Stimulated activated CD4-positive, alpha-beta T cell treated with anti-CD3 and anti-CD28 coated beads, Interleukin-2, amount 100 ng/mL, for 24 hours (primary cell): ENCODE data around the gene TLN1.

ENCODE experiments used
- DNase-seq, 2 donors: peaks; one replicate each; pipeline ENCODE4 v3.0.0-alpha.2; 2020

Gene TLN1

DNA sequence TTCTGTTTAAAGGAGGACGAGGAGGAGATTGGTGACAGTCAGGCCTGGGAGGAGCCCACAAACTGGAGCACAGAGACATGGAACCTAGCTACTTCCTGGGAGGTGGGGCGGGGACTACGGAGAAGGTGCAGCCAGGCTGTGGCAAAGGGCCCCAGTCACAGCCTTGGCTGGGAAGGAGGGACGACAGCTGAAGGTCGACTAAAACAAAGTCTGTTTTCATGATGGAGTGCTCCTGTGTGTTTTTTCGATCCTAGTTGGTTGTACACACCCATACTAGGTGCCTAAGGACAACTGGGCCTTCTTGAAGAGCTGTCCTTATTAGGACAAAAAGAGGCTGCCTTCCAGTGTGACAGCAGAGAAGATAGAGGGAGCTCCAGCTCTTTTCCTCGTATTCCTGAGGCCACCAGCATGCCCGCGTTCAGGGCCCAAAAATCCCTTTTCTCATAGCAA lies 71.0 kb downstream of the TLN1 start:
- DNase-seq = no peak

DNA sequence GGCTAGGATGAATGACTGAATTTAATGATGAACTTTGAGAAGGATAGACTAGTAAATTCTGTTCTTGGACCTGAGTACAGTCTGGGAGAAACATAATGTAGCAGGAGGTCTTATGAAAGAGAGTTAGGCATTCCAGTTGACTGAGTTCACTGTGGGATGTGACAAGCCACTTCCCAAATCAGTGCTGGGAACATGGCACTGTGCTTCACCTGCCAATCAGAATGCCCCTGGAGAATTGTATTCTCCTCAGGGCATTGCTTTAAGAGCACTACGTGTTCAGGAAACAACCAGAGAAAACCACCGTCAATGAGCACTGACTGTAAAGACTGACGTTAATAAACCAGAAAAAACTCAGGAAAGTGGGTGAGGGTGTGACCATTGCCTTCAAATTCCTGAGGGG lies 72.7 kb downstream of the TLN1 start:
- no peak for DNase-seq

DNA sequence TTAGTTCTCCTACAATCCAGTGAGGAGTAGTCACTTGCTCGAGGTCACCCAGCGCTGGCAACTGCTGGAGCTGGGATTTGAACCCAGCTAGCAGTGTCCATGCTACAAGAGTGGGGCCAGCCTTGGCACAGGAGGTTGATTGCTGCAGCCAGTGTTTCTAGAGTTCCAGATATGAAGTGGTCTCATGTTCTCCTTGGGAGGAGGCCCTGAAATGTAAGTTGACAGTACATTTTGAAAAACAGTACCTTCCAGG lies 73.1 kb downstream of the TLN1 start:
- DNase-seq = no peak

- DNase-seq = peak; percentile 83 to 84
Measured at GRCh38 chr9:35658137-35658967, 73.6 kb downstream of the TLN1 start, which contains the start of gene CCDC107. CCDC107 (plus strand) TSS chr9:35658292; CDS start chr9:35658380, 88 bp downstream.

DNA sequence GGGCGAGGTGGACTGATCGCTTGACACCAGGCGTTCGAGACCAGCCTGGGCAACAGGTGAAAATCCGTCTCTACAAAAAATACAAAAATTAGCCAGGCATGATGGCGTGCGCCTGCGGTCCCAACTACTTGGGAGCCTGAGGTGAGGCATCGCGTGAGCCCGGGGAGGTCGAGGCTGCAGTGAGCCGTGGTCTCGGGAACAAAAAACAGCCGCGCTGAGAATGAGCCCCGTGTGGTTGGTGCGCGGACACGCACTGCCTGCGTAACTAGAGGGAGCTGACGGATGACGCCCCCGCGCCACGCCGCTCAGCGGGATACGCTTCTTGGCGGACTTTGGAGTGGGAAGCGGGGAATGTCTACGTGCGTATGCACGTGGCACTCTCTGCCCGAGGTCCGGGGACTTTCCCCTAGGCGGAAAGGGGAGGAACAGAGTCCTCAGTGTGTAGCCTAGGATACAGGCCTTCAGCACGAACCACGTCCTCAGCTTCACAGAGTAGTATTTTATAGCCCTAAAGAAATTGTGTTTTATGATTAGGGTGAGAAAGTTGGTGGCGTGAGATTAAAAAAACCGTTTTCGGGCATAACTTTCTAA lies 74.4 kb downstream of the TLN1 start, which contains the start of gene RMRP:
TSS of gene RMRP (minus strand) at position 474 of the 591 bp plus-strand sequence.
- peak; percentile 95 to 96 for DNase-seq

DNA sequence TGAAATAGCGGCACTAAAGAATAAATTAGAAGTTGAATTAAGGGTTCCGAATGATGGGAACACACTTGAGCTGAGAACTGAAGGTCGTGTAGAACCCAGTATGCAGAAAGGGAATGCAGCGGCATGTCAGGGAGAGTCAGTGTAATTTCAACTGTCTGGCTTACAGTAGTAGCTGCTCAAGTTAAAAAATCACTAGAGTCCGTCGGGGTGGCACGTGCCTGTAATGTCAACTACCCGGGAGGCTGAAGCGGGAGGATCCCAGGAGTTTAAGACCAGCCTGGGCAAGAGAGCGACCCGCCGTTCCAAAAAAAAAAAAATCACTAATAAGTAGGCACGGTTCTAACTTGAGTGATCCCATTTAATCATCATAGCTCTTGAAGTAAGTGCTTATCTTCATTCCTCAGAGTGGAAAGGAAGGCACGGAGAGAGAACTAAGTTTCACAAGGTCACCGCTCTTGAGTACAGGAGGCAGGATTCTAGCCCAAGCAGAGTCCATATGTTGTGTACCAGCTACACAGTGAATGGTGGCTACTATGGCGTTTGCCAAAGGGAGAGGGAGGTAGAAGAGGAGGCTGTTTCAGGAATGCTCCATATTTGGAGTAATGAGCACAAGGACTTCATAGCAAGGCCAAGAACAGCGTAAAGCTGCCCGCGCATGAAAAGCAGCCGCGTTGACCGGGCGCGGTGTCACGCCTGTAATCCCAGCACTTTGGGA lies 75.0 kb downstream of the TLN1 start:
- DNase-seq = no peak

- DNase-seq = no peak
Measured at GRCh38 chr9:35656348-35656747, 75.6 kb downstream of the TLN1 start.

GRCh38 chr9:35653611-35654010 lies 78.4 kb downstream of the TLN1 start:
- no peak for DNase-seq

- no peak for DNase-seq
Measured at GRCh38 chr9:35652829-35653209, 79.2 kb downstream of the TLN1 start.

GRCh38 chr9:35651956-35652828 lies 79.8 kb downstream of the TLN1 start:
- DNase-seq = no peak

DNA sequence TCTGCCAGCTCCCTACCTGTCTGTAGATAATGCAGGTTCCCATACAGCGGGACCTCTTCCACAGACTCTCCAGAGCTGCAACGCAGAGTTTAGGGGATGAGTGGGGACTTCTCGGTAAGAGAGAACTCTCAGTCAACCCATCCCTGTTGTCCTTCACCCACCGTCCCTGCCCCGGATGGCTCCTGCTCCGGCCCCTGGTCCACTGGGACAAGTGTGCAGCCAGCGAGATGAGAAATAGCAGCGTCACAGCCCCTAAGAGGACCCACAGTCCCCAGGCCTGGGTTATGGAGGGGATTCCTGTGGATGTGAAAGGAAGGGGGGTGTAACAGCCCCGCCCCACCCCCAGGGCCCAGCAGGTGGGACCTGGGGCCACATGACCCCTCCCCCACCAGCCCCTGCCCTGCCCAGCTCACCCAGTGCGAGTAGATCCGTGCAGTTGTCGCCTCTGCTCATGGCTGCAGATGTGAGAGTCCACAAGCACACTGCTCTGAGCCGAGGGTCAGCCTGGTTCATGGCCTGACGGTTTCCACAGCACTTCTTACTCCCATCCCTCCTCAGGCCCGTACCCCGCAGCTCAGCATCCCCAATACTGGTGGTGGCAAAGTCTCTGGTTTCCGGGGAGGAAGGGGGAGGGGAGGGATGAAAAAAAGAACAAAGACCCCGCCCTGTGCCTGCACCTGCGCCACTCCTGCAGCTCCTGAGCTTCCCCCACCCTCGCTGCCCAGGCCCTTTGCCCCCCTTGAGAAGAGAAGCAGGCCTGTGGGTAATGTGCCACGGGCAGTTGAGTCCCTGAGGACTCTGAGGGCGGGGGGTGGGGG lies 81.4 kb downstream of the TLN1 start, which contains the start of gene SIT1:
TSS of gene SIT1 (minus strand) at position 591 of the 818 bp plus-strand sequence. CDS start at position 513, 78 bp downstream.
- DNase-seq = peak in 1 of 2 donors; percentile 60

- peak; percentile 54 to 63 for DNase-seq
Measured at GRCh38 chr9:35649431-35650340, 82.3 kb downstream of the TLN1 start.
